GM19395 (cell line): Measurements from ENCODE around the gene ZC3H18.

Experiments used
- ATAC-seq: cut with Tn5 transposase; IDR thresholded peaks from one replicate; pipeline ENCODE4 v1.9.1; 2021; ENCODE audit warnings: mild to moderate bottlenecking, moderate library complexity; ENCODE audit not compliant: unreplicated experiment

The ZC3H18 gene

DNA sequence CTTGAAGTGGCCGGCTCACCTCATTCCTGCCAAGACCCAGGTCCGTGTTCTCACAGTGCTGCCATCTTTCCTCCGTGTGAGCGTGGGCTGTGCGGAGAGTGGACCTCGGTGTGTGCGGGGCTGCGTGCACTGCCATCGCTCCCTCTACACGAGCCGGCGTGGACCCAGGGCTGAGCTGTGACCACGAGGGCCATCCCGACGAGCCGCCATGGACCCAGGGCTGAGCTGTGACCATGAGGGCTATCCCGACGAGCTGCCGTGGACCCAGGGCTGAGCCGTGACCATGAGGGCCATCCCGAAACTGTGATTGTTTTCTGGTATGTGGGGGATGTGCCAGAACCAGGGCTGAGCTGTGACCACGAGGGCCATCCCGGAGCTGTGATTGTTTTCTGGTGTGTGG, 101.6 kb downstream of the ZC3H18 start:
- ATAC-seq = no peak

DNA sequence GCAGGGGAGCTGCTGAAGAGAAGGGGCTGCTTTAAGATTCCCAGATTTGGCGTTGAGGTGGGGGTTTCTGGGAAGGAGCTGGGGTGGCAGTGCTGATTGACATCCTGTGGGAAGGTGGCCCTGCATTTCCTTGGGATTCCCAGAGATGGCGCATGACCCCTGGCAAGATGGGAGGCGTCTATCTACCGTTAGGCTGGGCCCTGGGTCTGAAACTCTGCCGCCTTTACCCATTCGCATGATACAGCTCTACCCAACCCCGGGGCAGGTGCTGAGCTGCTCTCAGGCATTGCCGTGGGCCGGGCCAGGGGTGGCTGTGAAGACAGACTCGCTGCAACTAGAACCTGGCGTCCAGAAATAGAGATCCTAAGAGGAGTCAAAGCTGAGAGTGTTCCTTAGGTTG, 102.6 kb downstream of the ZC3H18 start:
- no peak for ATAC-seq

DNA sequence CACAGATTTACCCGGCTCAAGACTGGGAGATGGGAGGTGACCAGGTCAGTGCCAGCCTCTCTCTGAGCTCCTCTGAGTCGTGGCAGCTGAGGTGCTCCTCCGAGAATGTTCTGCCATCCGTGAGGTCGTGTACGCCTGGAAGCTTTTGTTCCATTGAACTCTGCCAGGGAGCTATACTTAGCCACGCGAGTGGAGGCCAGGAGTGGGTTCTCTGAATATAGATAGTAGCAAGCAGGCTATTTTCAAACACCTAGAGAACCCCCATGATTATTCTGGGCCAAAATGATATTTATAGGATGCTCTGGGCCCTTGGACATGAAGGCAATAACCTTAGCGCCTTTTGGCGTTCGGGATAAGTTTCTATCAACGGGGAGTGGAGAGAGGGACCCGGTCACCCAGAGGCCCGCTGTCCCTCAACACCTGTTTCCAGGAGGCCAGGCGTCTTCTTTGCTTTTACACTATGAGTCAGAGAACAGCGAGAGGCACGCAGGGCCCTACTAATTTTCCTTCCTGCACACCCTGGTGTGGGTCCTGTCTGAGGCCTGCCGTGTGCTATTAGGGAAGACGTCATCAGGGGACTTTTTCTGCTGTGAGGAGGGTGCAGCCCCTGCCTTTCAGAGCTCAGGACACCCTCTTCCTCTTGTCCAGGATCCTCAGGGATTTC, 103.6 kb downstream of the ZC3H18 start:
- no peak for ATAC-seq

DNA sequence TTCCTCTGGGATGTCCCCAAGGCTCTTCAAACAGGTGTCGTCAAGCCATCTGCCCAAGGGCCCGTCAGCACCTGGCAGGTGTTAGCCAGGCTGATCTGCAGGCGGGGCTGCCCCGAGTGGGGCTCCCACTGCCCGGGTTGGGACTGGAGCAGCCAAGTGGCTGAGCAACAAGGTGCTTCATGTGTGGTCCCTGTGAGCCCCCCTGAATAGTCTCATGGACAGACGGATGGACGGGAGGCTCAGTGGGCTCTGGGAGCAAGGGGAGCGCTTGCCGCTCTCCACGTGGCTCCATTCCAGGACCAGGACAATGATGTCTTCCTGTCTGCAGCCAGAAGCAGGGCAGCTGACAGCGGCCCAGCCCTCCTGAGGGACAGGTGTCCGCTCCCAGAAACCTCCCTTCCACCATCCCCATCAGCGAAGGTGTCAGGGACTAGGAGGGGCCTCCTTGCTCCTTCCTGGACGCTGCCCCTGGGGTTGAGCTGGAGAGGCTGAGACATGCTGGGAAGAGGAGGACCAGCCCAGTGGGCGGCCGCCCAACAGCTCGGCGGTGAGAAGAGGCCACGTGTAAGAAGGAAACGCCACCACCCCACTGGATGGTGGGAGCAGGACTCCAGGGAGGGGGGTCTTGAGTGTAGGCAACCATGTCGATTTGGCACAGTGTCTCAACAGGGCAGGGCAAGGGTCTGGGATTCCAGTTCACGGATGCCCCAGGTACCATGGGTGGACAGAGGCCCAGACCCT, 106.5 kb downstream of the ZC3H18 start:
- ATAC-seq = no peak

DNA sequence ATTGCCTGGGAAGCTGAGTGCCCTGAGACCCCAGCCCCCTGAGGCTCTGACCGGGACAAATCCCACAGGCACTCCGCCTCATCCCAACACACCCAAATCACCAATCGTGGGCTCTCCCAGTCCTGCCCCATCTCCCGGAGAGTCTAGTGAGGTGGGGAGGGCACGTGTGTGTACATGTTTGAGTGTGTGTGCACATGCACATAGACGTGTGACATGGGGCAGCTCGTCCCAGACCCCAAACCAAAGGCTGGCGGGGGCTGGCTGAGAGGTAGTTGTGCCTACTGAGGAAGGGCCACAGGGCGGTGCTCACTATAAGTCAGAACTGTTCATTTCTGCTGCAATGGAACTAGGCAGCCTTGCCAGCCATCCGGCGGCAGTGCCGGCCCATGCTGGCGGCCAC, 107.5 kb downstream of the ZC3H18 start:
- ATAC-seq = no peak

DNA sequence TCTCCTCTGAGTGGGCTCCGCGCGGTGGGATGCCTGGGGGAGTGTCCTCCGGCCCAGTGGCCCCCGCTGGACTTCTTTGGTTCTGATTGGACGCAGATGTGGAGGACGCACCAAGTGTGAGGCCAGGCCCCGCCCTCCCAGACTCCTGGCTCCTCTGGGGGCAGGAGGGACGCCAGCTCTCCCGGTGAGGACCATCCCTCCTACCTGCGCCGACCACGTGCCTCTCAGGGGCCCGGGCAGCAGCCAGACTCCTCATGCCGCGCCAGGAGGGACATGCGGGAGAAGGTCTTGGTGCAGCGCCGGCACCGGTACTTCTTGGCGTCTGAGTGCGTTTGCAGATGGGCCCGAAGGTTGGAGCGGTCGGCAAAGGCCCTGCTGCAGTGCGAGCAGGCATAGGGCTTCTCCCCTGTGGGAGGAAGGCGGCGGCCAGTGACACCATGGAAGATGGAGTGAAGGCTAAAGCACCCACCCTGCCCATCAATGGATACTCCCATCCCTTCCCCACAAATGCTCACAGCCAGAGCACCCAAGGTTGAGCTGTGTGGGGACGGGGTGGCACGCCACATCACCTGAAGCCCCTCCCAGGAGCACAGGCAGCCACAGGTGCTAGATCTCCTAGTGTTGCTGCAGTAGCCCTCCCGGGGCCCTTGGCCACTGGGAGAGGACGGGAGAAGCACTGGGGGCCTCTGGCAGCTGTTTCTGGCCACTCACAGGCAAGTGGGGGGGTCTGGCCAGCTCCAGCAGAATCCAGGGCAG, 108.2 kb downstream of the ZC3H18 start:
- ATAC-seq = no peak

DNA sequence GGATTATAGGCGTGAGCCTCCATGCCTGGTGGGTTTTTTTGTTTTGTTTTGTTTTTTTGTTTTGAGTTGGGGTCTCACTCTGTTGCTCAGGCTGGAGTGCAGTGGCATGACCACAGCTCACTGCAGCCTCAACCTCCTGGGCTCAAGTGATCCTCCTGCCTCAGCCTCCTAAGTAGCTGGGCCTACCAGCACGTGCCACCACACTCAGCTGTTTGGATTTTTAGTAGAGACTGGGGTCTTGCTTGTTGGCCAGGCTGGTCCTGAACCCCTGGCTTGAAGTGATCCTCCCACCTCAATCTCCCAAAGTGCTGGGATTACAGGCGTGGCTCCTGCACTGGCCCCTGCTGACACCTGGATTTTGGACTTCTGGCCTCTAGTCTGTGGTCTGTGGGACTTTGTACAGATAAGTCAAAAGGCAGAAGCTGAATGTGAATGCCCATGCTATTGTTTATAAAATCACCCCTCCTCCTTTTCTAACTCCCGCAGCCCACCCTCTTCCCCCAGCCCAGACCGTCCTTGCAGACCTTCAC, 110.4 kb downstream of the ZC3H18 start:
- no peak for ATAC-seq

DNA sequence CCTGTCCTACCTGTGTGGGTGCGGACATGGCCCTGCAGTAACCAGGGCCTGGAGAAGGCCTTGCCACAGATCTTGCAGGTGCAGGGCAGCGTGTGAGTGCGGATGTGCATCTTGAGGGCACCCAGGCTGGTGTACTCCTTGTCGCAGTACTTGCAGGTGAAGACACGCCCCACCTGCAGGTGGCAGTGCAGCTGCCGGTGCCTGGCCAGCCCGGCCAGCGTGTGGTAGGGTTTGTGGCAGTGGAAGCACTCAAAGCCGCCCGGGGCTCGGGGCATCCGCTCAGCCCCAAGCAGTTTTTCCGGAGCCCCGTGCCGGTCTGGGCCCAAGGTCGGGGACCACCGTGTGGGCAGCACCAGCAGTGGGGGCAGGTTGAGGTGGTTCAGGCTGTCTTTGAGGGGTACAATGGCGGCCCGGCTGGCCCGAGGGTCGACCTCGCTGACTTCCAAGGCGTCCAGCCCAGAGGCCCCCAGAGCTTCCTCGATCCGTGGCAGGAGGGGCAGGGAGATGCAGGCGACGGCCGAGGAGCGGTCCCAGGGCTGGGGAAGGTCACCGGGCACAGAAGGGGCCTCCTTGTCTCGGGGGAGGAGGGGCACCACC, 111.0 kb downstream of the ZC3H18 start:
- no peak for ATAC-seq
